Stimulated activated CD8-positive, alpha-beta memory T cell treated with anti-CD3 and anti-CD28 coated beads, Interleukin-12 subunit alpha, Interleukin-12 subunit beta, amount 100 ng/mL, for 24 hours (primary cell): Measurements from ENCODE around the gene CCNY.

Experiments used
- DNase-seq: peaks from one replicate; pipeline ENCODE4 v3.0.0-alpha.2; 2020; ENCODE audit errors: extremely low read depth

CCNY gene

DNA sequence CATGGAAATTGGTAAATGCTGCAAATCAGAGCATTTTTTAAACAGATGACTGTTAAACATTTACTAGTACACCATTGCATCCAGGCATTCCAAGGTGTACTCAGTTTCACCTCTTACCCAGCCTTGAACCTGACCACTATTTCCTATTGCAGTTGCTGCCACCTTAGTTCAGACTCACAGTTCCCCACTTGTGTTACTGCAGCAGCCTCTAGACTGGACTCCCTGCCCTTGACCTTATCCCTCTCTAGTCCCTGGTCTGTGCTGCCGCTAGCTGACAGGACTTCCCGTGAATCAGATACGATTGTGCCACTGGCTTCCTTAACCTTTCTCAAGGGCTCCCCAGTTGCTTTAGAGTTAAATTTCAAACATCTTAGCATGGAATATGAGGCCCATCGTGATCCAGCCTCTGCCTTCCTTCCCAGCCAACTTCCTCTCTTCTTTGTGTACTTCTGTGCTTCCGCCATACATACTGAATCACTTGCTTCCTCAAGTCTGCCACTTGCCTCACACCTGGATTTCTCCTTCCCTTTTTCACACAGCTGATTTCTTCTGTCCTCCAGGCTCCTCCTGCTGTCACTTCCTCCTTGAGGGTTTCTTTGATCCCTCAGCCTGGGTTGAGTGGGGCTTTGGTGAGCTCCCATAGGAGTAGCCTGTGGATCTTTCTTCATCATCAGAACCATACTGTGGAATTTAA is 150.1 kb downstream of the CCNY start:
- DNase-seq = no peak

- no peak for DNase-seq
Observed at GRCh38 chr10:35487336-35488034, 151.2 kb downstream of the CCNY start.

DNA sequence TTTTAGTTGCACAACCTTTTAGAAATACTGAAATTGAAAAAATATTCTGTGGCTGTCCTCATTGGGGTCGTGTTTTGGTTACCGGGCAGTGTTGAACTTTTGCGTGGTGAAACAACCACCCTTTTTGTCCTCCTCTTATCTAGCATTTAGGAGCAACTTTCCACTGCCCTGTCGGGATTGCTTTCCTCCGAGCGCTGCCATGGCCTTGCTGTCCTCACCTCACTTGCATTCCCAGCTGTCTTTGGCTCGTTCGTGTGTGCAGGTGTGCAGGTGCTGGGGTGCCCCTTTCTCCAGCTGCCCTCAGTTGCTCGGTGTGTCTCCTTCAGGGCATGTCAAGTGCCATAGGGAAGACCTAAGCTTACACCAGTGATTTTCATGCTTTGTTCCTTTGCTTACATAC is 151.9 kb downstream of the CCNY start:
- no peak for DNase-seq

DNA sequence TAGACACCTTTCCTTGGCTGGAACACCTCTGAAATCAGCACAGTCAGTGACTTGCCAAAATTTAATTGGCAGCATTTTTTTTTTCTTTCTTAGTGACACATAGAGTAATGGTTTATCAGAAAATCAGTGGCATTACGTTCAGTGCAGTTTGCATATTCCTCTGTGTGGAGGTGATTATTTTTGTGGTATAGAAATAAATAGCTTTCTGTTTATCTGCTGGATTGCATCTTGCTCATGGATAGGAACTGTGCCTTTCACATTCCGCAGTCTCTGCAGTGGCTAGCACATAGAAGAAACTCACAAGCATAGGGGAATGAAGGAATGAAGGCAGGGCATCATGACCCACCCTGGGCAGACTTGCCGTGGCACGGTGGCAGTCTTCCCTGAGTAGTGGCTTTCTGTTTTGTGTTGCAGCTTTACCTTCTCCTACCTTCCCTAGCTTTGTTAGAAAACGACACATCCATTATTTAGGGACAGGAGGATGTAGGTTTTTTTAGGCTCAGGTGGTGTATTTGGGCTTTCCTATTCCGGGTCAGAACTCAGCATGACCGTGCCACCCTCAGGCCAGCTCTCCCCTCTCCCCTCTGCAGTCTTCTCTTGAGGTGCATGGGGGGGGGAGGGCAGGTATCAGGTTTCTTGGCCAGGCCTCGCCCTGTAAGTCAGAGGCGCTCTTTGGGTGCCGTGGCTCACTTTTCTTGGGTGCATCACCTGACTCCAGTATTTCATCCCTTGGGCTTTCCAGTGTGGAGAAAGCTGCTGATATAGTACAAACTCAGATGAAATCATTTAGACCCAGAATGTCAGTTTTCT is 156.3 kb downstream of the CCNY start:
- no peak for DNase-seq

GRCh38 chr10:35493196-35494118 is 157.1 kb downstream of the CCNY start:
- DNase-seq = no peak

DNA sequence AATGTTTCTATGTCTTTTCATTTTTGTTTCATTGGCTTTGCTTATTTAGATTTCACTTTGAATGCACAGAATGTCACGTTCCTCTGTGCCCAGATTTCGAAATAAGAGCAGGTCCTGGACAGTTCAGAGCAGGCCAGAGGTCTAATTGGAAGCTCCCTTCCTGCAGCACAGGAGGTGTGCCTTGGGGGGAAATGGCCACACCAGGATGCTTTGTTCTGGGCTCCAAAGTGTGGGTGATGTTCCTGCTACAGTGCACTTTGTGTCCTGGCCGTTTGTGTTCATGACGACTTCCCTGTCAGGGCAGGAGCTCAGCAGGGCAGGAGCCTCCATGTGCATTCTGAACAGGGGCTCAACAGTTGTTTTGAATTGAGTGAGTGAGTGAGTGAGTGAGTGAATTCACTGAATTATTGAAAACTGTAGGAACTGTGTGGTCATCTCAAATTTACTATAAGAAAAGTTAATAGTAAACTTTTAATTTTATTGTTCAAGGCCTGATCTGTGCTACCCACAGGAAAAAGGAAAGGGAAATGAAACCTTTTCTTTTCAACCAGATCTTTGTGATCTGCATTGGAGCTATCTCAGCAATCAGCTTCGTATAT is 159.3 kb downstream of the CCNY start:
- DNase-seq = no peak

DNA sequence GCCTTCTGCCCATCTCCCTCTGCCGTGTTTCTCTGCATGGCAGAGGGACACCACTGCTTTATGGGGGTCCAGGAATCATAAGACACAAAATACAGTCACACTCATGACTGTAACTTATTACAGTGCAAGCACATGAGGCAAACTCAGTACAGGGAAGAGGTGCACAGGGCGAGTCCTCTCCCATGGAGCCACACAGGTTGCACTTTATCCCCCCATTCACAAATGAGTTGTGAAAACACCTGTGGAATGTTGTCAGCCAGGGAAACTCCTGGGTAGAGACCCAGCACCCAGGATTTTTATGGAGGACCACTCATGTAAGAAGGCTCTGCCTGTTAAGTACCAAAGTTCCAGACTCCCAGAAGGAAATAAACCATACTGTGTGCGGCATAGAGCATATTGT is 161.6 kb downstream of the CCNY start:
- no peak for DNase-seq

- DNase-seq = no peak
Observed at GRCh38 chr10:35498693-35499092, 162.4 kb downstream of the CCNY start.

- no peak for DNase-seq
Observed at GRCh38 chr10:35501923-35502322, 165.6 kb downstream of the CCNY start.

DNA sequence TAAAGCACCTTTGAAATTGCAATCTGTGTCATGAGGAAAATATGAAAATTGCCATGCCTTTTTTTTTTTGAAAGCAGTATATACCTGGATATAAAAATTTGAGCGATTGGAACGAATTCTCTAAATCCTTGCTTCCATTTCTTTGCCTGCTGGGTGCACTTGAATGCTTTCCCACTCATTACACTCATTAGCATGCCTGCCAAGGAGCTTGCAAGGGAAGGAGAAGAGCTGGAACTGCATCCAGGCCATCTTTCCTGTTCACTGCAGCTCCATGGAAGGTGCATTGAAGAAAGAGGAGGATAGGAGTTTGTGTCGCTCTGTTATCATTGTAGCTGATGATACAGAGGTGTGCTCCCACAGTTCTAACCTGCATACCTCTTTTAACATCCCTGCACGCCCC is 166.4 kb downstream of the CCNY start:
- DNase-seq = no peak

DNA sequence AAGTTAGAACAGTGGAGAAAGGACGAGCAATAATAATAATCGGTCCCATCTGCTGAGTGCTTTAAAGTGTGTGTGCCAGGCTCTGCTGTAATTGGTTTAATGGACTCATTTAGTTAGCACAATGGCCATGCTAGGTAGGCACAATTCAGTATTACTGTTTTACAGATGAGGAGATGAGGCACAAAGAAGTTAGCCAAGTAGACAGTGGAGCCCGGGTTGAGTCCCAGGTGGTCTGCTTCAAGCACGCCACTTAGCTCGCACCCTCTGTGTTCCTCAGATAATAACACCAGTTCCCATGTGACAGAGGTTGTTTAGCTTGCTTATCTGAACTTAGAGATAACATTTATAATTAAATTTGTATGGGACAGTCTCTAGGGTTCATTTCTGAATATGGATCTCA is 167.3 kb downstream of the CCNY start:
- no peak for DNase-seq

DNA sequence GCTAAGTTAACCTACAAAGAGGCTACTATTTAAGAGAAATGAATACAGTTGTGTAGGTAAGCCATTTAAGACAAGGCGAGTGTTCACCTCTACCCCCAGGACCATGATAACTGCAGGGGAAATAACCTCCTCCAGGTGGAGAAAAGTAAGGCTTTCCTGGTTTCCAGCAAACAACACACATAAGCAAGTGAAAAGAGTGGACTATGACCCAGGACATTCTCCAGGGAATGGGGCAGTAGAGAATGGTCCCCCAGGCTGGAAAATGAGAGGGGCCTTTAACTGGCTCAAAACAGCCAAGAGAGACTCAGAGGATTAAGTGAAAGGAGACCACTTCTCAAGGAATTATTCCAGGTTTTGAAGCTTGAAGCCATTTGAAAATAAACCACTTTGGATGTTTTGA is 167.8 kb downstream of the CCNY start:
- no peak for DNase-seq

GRCh38 chr10:35505241-35505873 is 169.0 kb downstream of the CCNY start:
- DNase-seq = no peak

DNA sequence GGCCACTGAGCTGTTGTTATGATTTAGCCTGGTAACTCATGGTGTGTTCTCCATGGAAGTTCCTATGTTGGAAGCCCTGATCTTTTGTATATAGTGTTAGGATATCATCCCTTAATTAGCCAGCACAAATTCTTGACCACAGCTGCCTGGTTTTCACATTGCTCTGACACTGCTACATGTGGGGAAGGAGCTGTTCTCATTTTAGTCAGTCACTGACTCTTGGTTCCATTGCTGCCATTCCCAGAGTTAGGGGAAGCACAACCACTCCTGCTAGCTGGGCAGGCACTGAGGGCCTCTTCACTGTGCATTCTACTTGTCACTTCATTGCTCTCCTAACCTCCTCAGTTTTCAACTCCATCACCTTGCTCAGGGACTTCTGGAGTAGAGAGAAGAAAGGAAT is 170.4 kb downstream of the CCNY start:
- DNase-seq = no peak

DNA sequence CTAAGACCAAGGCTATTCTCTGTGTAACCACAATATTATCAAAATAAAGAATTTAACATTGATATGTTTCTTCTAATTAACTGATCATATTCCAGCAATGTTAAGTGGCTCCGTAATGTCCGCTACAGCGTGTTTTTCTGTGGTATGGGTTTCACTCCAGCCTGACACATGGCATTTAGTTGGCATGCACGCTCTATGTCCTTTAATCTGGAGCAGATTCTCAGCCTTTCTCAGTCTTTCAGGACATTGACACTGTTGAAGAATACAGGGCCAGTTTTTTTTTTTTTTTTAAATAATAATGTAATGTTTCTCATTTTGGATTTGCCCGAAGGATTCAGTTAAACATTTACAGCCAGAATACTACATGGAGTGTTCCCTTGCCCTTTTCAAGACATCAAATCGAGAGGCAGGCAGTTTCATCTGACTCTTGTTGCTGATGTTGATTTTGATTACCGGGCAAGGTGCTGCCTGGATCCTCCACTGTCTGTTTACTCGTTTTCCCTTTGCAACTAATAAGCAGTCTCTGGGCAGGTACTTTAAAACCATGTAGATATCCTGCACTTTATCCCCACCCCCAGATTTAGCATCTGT is 171.3 kb downstream of the CCNY start:
- DNase-seq = no peak

DNA sequence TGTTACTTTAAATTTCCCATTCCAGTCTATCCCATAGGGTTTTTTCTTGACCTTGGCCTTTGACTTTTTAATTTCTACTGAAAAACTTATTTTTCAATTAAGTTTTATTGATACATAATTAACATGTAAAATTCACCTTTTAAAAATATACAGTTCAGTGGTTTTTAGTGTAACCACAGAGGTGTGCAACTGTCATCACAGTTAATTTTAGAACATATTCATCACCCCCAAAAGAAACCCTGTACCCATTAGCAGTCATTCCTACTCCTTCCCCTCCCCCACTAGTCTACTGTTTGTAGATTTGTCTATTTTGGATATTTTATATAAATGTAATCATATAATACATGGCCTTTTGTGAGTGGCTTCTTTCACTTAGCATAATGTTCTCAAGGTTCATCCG is 172.3 kb downstream of the CCNY start:
- DNase-seq = no peak

GRCh38 chr10:35510891-35511290 is 174.6 kb downstream of the CCNY start:
- no peak for DNase-seq

- DNase-seq = no peak
Observed at GRCh38 chr10:35511647-35512046, 175.3 kb downstream of the CCNY start.

GRCh38 chr10:35516102-35516670 is 179.9 kb downstream of the CCNY start:
- DNase-seq = no peak
